K562 (cell line): ENCODE measurements around the gene NIM1K. TPM values are rescaled to one million over a fixed set of nuclear protein-coding genes. Genes with fewer than 3 reads are reported as not detected.

Experiments
- ATAC-seq: fragments of 200-7000 bp; cut with Tn5 transposase; 3 replicates; pipeline ENCODE4 v1.9.1; 2020; ENCODE audit warnings: moderate library complexity
- BruUV-seq: library from RNA; stranded (reverse); fragments of 400-500 nt; replicated peaks from 2 replicates; lab custom pipeline; 2021; lab: Mats Ljungman, UMichigan
- CTCF ChIA-PET: fragments of 300-600 bp; formaldehyde crosslinking; extraction: SDS; loops from one replicate; lab custom pipeline; 2021; ENCODE audit warnings: low intra/inter-chr PET ratio; lab: Yijun Ruan, JAX
- POLR2A ChIA-PET: fragments of 300-600, 350-650 bp; sonication (Branson Sonifier 250); formaldehyde crosslinking; extraction: SDS; loops from one replicate; lab custom pipeline; 2021; ENCODE audit warnings: antibody characterized with exemption, inconsistent platforms; lab: Yijun Ruan, JAX
- DNase-seq, 4 experiments: peaks; one replicate each; pipeline versions ENCODE4 v3.0.0 to v3.0.0-alpha.2; 2011 to 2018; ENCODE audit warnings: low spot score in 3 of 4, mixed read lengths in 3 of 4; ENCODE audit errors: extremely low read depth in 1 of 4
- FAIRE-seq: peaks from 2 replicates; lab custom pipeline; 2011; peaks lifted over from hg19 to GRCh38; lab: Jason Lieb, UNC
- H2AFZ ChIP-seq: 2 replicates; pipeline ENCODE4 v1.6.0; 2011; ENCODE audit warnings: low read depth, low read length, control low read depth, inconsistent platforms
- H3K27ac ChIP-seq: fragments of 200-600 bp; 3 replicates; pipeline ENCODE4 v1.8.0; 2011; ENCODE audit warnings: low read depth, mild to moderate bottlenecking, control low read depth, inconsistent platforms, low read length, moderate library complexity, mixed read lengths; ENCODE audit errors: extremely low read depth
- H3K27me3 ChIP-seq, 2 experiments: fragments of 300-600 bp in 1 of 2; 2 replicates in 1 of 2; 3 replicates in 1 of 2; pipeline versions ENCODE4 v1.6.0 to v1.8.0; 2011; ENCODE audit warnings: inconsistent platforms in 2 of 2, low read length in 2 of 2, mild to moderate bottlenecking in 1 of 2, mixed read lengths in 1 of 2, moderate library complexity in 1 of 2; ENCODE audit not compliant: control insufficient read depth in 2 of 2, insufficient read depth in 2 of 2
- H3K36me3 ChIP-seq: fragments of 300-600 bp; 3 replicates; pipeline ENCODE4 v1.8.0; 2011; ENCODE audit warnings: mild to moderate bottlenecking, low read length, inconsistent platforms; ENCODE audit not compliant: control insufficient read depth, insufficient read depth
- H3K4me1 ChIP-seq, 2 experiments: fragments of 200-600 bp in 1 of 2; replicated peaks in 1 of 2; 2 replicates in 1 of 2; 3 replicates in 1 of 2; pipeline versions ENCODE4 v1.5.1 to v1.8.0; 2011; ENCODE audit warnings: inconsistent platforms in 2 of 2, low read length in 2 of 2, mild to moderate bottlenecking in 1 of 2, mixed read lengths in 1 of 2, moderate library complexity in 1 of 2; ENCODE audit not compliant: control insufficient read depth in 2 of 2, insufficient read depth in 2 of 2
- H3K4me2 ChIP-seq: 2 replicates; pipeline ENCODE4 v1.6.1; 2011; ENCODE audit warnings: low read length, control low read depth, inconsistent platforms, mixed read lengths; ENCODE audit not compliant: insufficient read depth
- H3K4me3 ChIP-seq: fragments of 200-600 bp; sonication (generic), shearing (Covaris generic); 2 replicates; pipeline ENCODE4 v1.5.1; 2016; ENCODE audit warnings: control low read depth, inconsistent platforms
- H3K79me2 ChIP-seq: fragments of 200-600 bp; 3 replicates; pipeline ENCODE4 v1.8.0; 2011; ENCODE audit warnings: low read length, inconsistent platforms; ENCODE audit not compliant: control insufficient read depth, insufficient read depth
- H3K9ac ChIP-seq, 2 experiments: 2 replicates each; pipeline versions ENCODE4 v1.6.0 to v1.6.1; 2011; ENCODE audit warnings: low read depth in 2 of 2, low read length in 2 of 2, control low read depth in 1 of 2, inconsistent platforms in 1 of 2, mild to moderate bottlenecking in 1 of 2, mixed read lengths in 1 of 2; ENCODE audit not compliant: insufficient read depth in 1 of 2
- H3K9me1 ChIP-seq: one replicate; pipeline ENCODE4 v1.6.0; 2011; ENCODE audit warnings: inconsistent platforms, mild to moderate bottlenecking, low read length, moderate library complexity; ENCODE audit not compliant: control insufficient read depth, insufficient read depth
- H3K9me3 ChIP-seq: replicated peaks from 2 replicates; pipeline ENCODE4 v1.5.1; 2011; ENCODE audit warnings: low read depth, low read length, inconsistent platforms; ENCODE audit not compliant: control insufficient read depth, insufficient read depth
- H4K20me1 ChIP-seq: replicated peaks from 2 replicates; pipeline ENCODE4 v1.6.1; 2011; ENCODE audit warnings: low read length, inconsistent platforms, mixed read lengths; ENCODE audit not compliant: control insufficient read depth, insufficient read depth
- ATF6 ChIP-seq: sonication (generic); formaldehyde crosslinking; IDR thresholded peaks from 2 replicates; pipeline ENCODE4 v1.4.0; 2020; ENCODE audit warnings: mild to moderate bottlenecking, missing genetic modification reagents
- DDX20 ChIP-seq: fragments of 450-650 bp; IDR thresholded peaks from 2 replicates; pipeline ENCODE4 v1.6.1; 2016; ENCODE audit warnings: missing genetic modification characterization, low read depth, mild to moderate bottlenecking, missing compliant biosample characterization, moderate library complexity
- E2F3 ChIP-seq: fragments of 250-450 bp; sonication (Bioruptor Pico); IDR thresholded peaks from 2 replicates; pipeline ENCODE4 v1.4.0; 2020; ENCODE audit warnings: mild to moderate bottlenecking
- ELK1 ChIP-seq: sonication (generic); formaldehyde crosslinking; IDR thresholded peaks from 2 replicates; pipeline ENCODE4 v1.8.1; 2022; ENCODE audit warnings: missing genetic modification reagents
- ERF ChIP-seq: fragments of 450-650 bp; formaldehyde crosslinking; IDR thresholded peaks from 2 replicates; pipeline ENCODE4 v1.4.0; 2020; ENCODE audit warnings: mild to moderate bottlenecking, mixed read lengths
- HMGXB4 ChIP-seq: sonication (generic); formaldehyde crosslinking; IDR thresholded peaks from 2 replicates; pipeline ENCODE4 v1.8.1; 2023; ENCODE audit warnings: mild to moderate bottlenecking, missing genetic modification reagents
- HNRNPLL ChIP-seq: fragments of 200-400 bp; formaldehyde crosslinking; IDR thresholded peaks from 2 replicates; pipeline ENCODE4 v1.6.1; 2017; ENCODE audit warnings: low read length, low read depth, mild to moderate bottlenecking; ENCODE audit not compliant: poor library complexity, severe bottlenecking
- ILF3 ChIP-seq: fragments of 450-650 bp; IDR thresholded peaks from 2 replicates; pipeline ENCODE4 v1.6.1; 2018; ENCODE audit warnings: antibody characterized with exemption, mild to moderate bottlenecking, moderate library complexity, borderline replicate concordance
- KDM1A ChIP-seq, 2 experiments: fragments of 450-650 bp; IDR thresholded peaks; 2 replicates each; pipeline ENCODE4 v1.6.1; 2016; ENCODE audit warnings: mild to moderate bottlenecking in 2 of 2
- NFRKB ChIP-seq: fragments of 450-650 bp; IDR thresholded peaks from 2 replicates; pipeline ENCODE4 v1.6.1; 2016; ENCODE audit warnings: low read depth
- NFXL1 ChIP-seq: fragments of 450-650 bp; formaldehyde crosslinking; IDR thresholded peaks from 2 replicates; pipeline ENCODE4 v1.4.0; 2021; ENCODE audit warnings: mild to moderate bottlenecking
- NR2C1 ChIP-seq, 2 experiments: fragments of 450-650 bp; IDR thresholded peaks; 2 replicates each; pipeline ENCODE4 v1.6.1; 2017; ENCODE audit warnings: mild to moderate bottlenecking in 2 of 2, antibody characterized with exemption in 1 of 2, inconsistent platforms in 1 of 2, missing compliant biosample characterization in 1 of 2, missing genetic modification characterization in 1 of 2
- RBM17 ChIP-seq: fragments of 200-400 bp; formaldehyde crosslinking; IDR thresholded peaks from 2 replicates; pipeline ENCODE4 v1.6.1; 2017; ENCODE audit warnings: low read depth, mild to moderate bottlenecking, low read length, borderline replicate concordance
- RCOR1 ChIP-seq, 2 experiments: IDR thresholded peaks; 2 replicates each; pipeline ENCODE4 v1.6.1; 2012; ENCODE audit warnings: low read depth in 2 of 2, low read length in 2 of 2, borderline replicate concordance in 1 of 2, improper control_type of control experiment in 1 of 2
- SMARCA4 ChIP-seq: fragments of 450-650 bp; IDR thresholded peaks from 2 replicates; pipeline ENCODE4 v1.6.1; 2016
- THAP7 ChIP-seq: fragments of 250-450 bp; sonication (Bioruptor Pico); IDR thresholded peaks from 2 replicates; pipeline ENCODE4 v1.5.0; 2021
- TRIM24 ChIP-seq, 2 experiments: fragments of 450-650 bp; IDR thresholded peaks; 2 replicates each; pipeline ENCODE4 v1.6.1; 2016
- TSC22D4 ChIP-seq: fragments of 450-650 bp; IDR thresholded peaks from 2 replicates; pipeline ENCODE4 v1.6.1; 2016; ENCODE audit warnings: missing genetic modification characterization, missing biosample characterization, control low read depth
- ZBTB1 ChIP-seq: sonication (generic); formaldehyde crosslinking; IDR thresholded peaks from 2 replicates; pipeline ENCODE4 v1.8.1; 2023; ENCODE audit warnings: missing genetic modification reagents, low read depth, mild to moderate bottlenecking, borderline replicate concordance
- ZNF507 ChIP-seq: conservative IDR thresholded peaks from 2 replicates; pipeline ENCODE4 v1.6.1; 2017; ENCODE audit warnings: missing genetic modification characterization, missing compliant biosample characterization
- WGBS: fragments of 100-300 bp; shearing (Covaris generic); methylation state at CpG from one replicate; pipeline ENCODE4 v1.1.6; 2016; ENCODE audit warnings: low coverage, mixed read lengths; ENCODE audit not compliant: insufficient coverage; ENCODE audit errors: missing lambda C conversion rate; 5-methylcytosine and 5-hydroxymethylcytosine counted together
- in situ Hi-C: fragments of 300-500 bp; cut with MboI; formaldehyde crosslinking; loops from 4 replicates; pipeline ENCODE4 v1.15.0; 2018; ENCODE audit warnings: inconsistent platforms, mixed read lengths
- intact Hi-C: fragments of 100-400 bp; cut with micrococcal nuclease; formaldehyde crosslinking; loops from 2 replicates; pipeline ENCODE4 v1.14.2; 2022
- polyA plus RNA-seq, 8 experiments: library from polyadenylated mRNA; depleted of rRNA in 4 of 8; stranded (reverse) in 5 of 8; unstranded in 3 of 8; fragments of >200 nt; fragmentation: Nextera tagmentation in 2 of 8; fragmentation: Illumina TruSeq in 1 of 8; extraction: Ambion mirVana in 2 of 8; extraction: Trizol in 1 of 8; gene quantifications; 2 replicates each; pipeline versions ENCODE4 v1.2.1 to v1.2.3, GENCODE V29; 2011 to 2014; ENCODE audit warnings: inconsistent platforms in 1 of 8, missing spikeins in 1 of 8
- total RNA-seq, 7 experiments: library from RNA; depleted of rRNA in 6 of 7; stranded (reverse); fragments of >200 nt in 6 of 7; fragmentation: Illumina TruSeq in 2 of 7; extraction: Trizol in 2 of 7; gene quantifications; 2 replicates each; pipeline versions ENCODE4 v1.2.1 to v1.2.3, GENCODE V29; 2011 to 2021; ENCODE audit warnings: low replicate concordance in 1 of 7

The NIM1K gene
- total and polyA plus RNA-seq, 9 of the 15 experiments (the other 6 are each of a cell fraction or from before 2014, with no cell fraction given), result 0.03 to 0.34 (median 0.08) TPM; not detected in 3

- Histone ChIP-seq H3K36me3 (peaks cover 77% of the 10 kb centered on the region), H3K27ac (no peak overlapping the region), H4K20me1 (no peaks in the 10 kb centered on the region), H3K79me2 (no peaks in the 10 kb centered on the region), H3K4me3 (no peak overlapping the region), H2AFZ (no peak overlapping the region), H3K27me3 (no peaks in the 10 kb centered on the region), H3K9me1 (no peaks in the 10 kb centered on the region), H3K4me2 (no peak overlapping the region), H3K9me3 (no peaks in the 10 kb centered on the region), H3K4me1 (no peaks in the 10 kb centered on the region), H3K9ac (no peak overlapping the region)
- intact Hi-C loops, result no loop called here
- 72% methylated on average over 1 of the region's 1 CpG for WGBS
- no peak for TF ChIP-seq HMGXB4 (CRISPR knock-in tag)
- TF ChIP-seq RCOR1 (IDR thresholded peaks at IDR 0.05; ENCODE audit: borderline replicate concordance in 1 of 2, low read depth in 2 of 2, low read length in 2 of 2), result no peak
- TF ChIP-seq SMARCA4, result no peak
- no peak for TF ChIP-seq E2F3 (CRISPR knock-in tag)
- TF ChIP-seq ZNF507 (tag), result no peak
- TF ChIP-seq KDM1A (IDR thresholded peaks at IDR 0.05), result no peak
- TF ChIP-seq ERF, result no peak
- TF ChIP-seq ZBTB1 (CRISPR knock-in tag), result no peak
- no peak for TF ChIP-seq NR2C1 (IDR thresholded peaks at IDR 0.05)
- no peak for TF ChIP-seq NR2C1 (tag; IDR thresholded peaks at IDR 0.05)
- TF ChIP-seq ILF3, result no peak
- TF ChIP-seq NFXL1 (CRISPR knock-in tag), result no peak
- no peak for TF ChIP-seq ELK1 (CRISPR knock-in tag)
- TF ChIP-seq THAP7 (CRISPR knock-in tag), result no peak
- no peak for TF ChIP-seq TSC22D4 (tag)
- TF ChIP-seq RBM17, result no peak
- no peak for TF ChIP-seq ATF6 (CRISPR knock-in tag)
- no peak for TF ChIP-seq DDX20
- no peak for TF ChIP-seq NFRKB
- no peak for TF ChIP-seq HNRNPLL
- TF ChIP-seq TRIM24 (IDR thresholded peaks at IDR 0.05), result no peak
- DNase-seq, result no peak
- ATAC-seq, result no peak
- in situ Hi-C loops, result no loop called here
- peak; percentile 62 for FAIRE-seq
- no TSS peak for BruUV-seq
- ChIA-PET CTCF (no interaction called here), POLR2A (interaction anchor here (0.6 to 2.0 kb wide), 6 partner anchors 8 to 156 kb away, joined by 3 to 5 read pairs (median 4); partner anchors contain the start of gene ZNF131)
These were observed 26.7 kb upstream of the NIM1K start for GRCh38 chr5:43165323-43165722.
